MM.1S (cell line): ENCODE data around the gene TGFBR3L.
A peak's percentile ranks its signal among the peaks of the same experiment; 100 is the strongest.

Experiments
- DNase-seq: peaks from one replicate; pipeline ENCODE4 v3.0.0-alpha.2; 2015
- H2AFZ ChIP-seq: fragments of 300-600 bp; sonication (generic); 2 replicates; pipeline ENCODE4 v1.6.0; 2016; ENCODE audit warnings: antibody characterized with exemption, low read length
- H3F3A ChIP-seq: fragments of 300-600 bp; sonication (generic); 2 replicates; pipeline ENCODE4 v1.6.1; 2016; ENCODE audit warnings: mild to moderate bottlenecking, antibody characterized with exemption, low read length, moderate library complexity, mixed read lengths; ENCODE audit not compliant: insufficient read depth
- H3K27ac ChIP-seq: fragments of 300-600 bp; sonication (generic); 2 replicates; pipeline ENCODE4 v1.5.1; 2016; ENCODE audit warnings: mild to moderate bottlenecking, low read length
- H3K27me3 ChIP-seq: fragments of 300-600 bp; sonication (generic); replicated peaks from 2 replicates; pipeline ENCODE4 v1.6.0; 2016; ENCODE audit warnings: low read length; ENCODE audit not compliant: insufficient read depth
- H3K36me3 ChIP-seq: fragments of 300-600 bp; sonication (generic); replicated peaks from 2 replicates; pipeline ENCODE4 v1.6.1; 2016; ENCODE audit warnings: mild to moderate bottlenecking, low read length, mixed read lengths; ENCODE audit not compliant: insufficient read depth
- H3K4me1 ChIP-seq: fragments of 300-600 bp; sonication (generic); 2 replicates; pipeline ENCODE4 v1.6.1; 2016; ENCODE audit warnings: low read length, mixed read lengths
- H3K4me2 ChIP-seq: fragments of 300-600 bp; sonication (generic); 2 replicates; pipeline ENCODE4 v1.6.0; 2016; ENCODE audit warnings: low read depth, low read length
- H3K4me3 ChIP-seq: fragments of 300-600 bp; sonication (generic); 2 replicates; pipeline ENCODE4 v1.5.1; 2016; ENCODE audit warnings: low read length, mixed read lengths
- H3K79me2 ChIP-seq: fragments of 300-600 bp; sonication (generic); 2 replicates; pipeline ENCODE4 v1.6.1; 2016; ENCODE audit warnings: mixed run types, low read length, mixed read lengths
- H3K9ac ChIP-seq: fragments of 300-600 bp; sonication (generic); 2 replicates; pipeline ENCODE4 v1.6.1; 2016; ENCODE audit warnings: low read length, mixed read lengths
- H3K9me2 ChIP-seq: fragments of 300-600 bp; sonication (generic); replicated peaks from 2 replicates; pipeline ENCODE4 v1.6.1; 2016; ENCODE audit warnings: mild to moderate bottlenecking, low read length, mixed read lengths; ENCODE audit not compliant: insufficient read depth
- H3K9me3 ChIP-seq: fragments of 300-600 bp; sonication (generic); replicated peaks from 2 replicates; pipeline ENCODE4 v1.6.1; 2016; ENCODE audit warnings: mild to moderate bottlenecking, low read length, mixed read lengths; ENCODE audit not compliant: insufficient read depth
- H4K20me1 ChIP-seq: fragments of 300-600 bp; sonication (generic); 2 replicates; pipeline ENCODE4 v1.6.1; 2016; ENCODE audit warnings: mild to moderate bottlenecking, low read length, moderate library complexity, mixed read lengths; ENCODE audit not compliant: insufficient read depth
- CTCF ChIP-seq: fragments of 300-600 bp; sonication (generic); IDR thresholded peaks from 2 replicates; pipeline ENCODE4 v1.5.1; 2016; ENCODE audit warnings: antibody characterized with exemption, low read length, mixed read lengths
- EZH2 ChIP-seq: fragments of 300-600 bp; sonication (generic); optimal IDR thresholded peaks from 2 replicates; pipeline ENCODE3; 2017; ENCODE audit warnings: low read depth, mild to moderate bottlenecking, antibody characterized with exemption, low read length, mixed read lengths
- EZH2phosphoT487 ChIP-seq: fragments of 300-600 bp; sonication (generic); IDR thresholded peaks from 2 replicates; pipeline ENCODE4 v1.6.1; 2018; ENCODE audit warnings: antibody characterized with exemption, low read length

Gene TGFBR3L

DNA sequence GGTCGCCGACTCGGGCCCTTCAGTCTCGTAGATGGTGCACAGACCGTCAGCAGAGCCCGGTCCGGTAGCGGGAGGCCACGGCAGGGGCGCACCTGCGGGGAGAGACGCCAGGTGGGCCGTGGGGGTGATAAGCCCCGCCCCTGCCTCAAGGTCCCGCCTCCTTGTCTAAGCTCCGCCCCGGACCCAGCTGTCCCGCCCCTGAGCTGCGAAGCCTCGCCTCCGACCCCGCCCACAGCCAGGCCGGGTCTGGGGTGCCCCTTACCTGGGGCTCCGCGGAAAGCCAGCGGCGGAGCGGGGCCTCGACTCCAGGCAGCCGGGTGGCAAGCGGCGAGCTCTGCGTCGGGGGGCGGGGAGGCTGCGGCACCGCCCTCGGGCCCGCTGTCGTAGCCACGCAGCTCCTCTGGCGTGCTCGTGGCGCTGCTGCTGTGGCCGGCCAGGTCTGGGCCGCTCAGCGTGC, 45.1 kb upstream of the TGFBR3L start:
- peak overlapping the region; percentile 81 for H2AFZ ChIP-seq
- peaks cover 5% of the 10 kb centered on the region for H3K27me3 ChIP-seq
- peak overlapping the region; percentile 96 for H3K4me2 ChIP-seq
- H3K9ac ChIP-seq, result peak overlapping the region; percentile 51; the same call in 1 of the 2 replicates
- peak overlapping the region; percentile 59 for H3K4me3 ChIP-seq
- H3K27ac ChIP-seq, result peak overlapping the region; percentile 50; the same call in 1 of the 2 replicates
- H3F3A ChIP-seq, result peaks cover 12% of the 10 kb centered on the region
- H3K36me3 ChIP-seq, result no peaks in the 10 kb centered on the region
- TF ChIP-seq CTCF (peak; percentile 1; the same call in 1 of the 2 replicates), EZH2 (no peak)
- no peaks in the 10 kb centered on the region for H3K9me3 ChIP-seq
- H4K20me1 ChIP-seq, result no peaks in the 10 kb centered on the region
- H3K4me1 ChIP-seq, result peaks cover 21% of the 10 kb centered on the region
- DNase-seq, result peak; percentile 78
- H3K9me2 ChIP-seq, result no peaks in the 10 kb centered on the region
- H3K79me2 ChIP-seq, result no peaks in the 10 kb centered on the region

DNA sequence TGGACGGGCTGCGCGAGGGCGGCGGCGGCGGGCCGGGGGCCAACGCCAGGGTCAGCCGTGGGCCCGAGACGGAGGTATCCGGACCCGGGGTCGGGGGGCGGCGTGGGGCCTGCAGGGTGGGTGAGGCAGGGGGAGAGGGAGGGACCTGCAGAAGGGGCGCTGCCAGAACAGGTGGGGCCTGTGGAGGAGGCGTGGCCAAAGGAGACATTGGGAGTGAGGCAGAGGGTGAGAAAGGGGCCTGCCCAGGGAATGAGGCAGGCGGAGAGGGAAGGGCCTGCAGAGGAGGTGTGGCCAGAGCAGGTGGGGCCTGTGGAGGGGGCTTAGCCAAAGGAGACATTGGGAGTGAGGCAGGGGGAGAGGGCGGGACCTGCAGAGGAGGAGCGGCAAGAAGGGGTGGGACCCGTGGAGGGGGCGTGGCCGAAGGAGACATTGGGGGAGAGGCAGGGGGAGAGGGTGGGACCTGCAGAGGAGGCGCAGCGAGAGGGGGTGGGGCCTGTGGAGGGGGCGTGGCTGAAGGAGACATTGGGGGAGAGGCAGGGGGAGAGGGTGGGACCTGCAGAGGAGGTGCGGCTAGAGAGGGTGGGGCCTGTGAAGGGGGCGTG, 44.6 kb upstream of the TGFBR3L start:
- DNase-seq, result peak; percentile 56
- Histone ChIP-seq H3K9ac (no peak overlapping the region; the same call in 1 of the 2 replicates), H3K9me2 (no peaks in the 10 kb centered on the region), H2AFZ (peak overlapping the region; percentile 81), H3K27ac (no peak overlapping the region; the same call in 1 of the 2 replicates), H4K20me1 (no peaks in the 10 kb centered on the region), H3K4me1 (peaks cover 17% of the 10 kb centered on the region), H3K9me3 (no peaks in the 10 kb centered on the region), H3K4me2 (peak overlapping the region; percentile 96), H3K79me2 (no peaks in the 10 kb centered on the region), H3F3A (peaks cover 12% of the 10 kb centered on the region), H3K27me3 (peaks cover 10% of the 10 kb centered on the region), H3K4me3 (peak overlapping the region; percentile 59), H3K36me3 (no peaks in the 10 kb centered on the region)
- no peak for TF ChIP-seq EZH2
- no peak for TF ChIP-seq CTCF
- TF ChIP-seq EZH2phosphoT487, result no peak

DNA sequence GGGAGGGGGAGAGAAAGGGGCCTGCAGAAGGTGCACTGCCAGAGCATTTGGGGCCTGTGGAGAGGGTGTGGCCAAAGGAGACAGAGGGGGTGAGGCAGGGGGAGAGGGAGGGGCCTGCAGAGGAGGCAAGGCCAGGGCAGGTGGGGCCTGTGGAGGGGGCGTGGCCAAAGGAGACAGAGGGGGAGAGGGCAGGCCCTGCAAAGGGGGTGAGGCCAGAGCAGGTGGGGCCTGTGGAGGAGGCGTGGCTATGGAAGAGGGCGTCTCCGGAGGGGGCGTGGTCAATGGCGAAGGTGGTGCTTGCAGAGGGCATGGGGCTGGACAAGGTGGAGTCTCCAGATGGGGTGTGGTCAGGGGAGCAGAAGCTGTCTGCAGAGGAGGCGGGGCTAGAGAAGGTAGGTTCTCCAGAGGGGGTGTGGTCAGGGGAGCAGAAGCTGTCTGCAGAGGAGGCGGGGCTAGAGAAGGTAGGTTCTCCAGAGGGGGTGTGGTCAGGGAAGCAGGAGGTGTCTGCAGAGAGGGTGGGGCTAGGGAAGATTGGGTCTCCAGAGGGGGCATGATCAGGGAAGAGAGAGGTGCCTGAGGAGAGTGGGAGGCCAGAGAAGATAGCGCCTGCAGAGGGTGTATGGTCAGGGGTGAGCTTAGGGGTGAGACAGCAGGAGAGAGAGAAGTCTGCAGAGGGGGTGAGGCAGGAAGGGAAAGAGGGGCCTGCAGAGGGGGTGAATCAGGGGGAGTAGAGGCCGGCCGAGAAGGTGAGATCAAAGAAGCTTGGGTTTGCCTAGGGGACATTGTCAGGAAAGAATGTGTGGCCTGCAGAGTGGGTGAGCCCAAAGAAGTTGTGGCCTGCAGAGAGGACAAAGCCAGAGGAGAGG, 43.8 kb upstream of the TGFBR3L start:
- H3K9ac ChIP-seq, result no peak overlapping the region
- no peaks in the 10 kb centered on the region for H3K9me3 ChIP-seq
- no peaks in the 10 kb centered on the region for H3K36me3 ChIP-seq
- TF ChIP-seq EZH2phosphoT487 (no peak), CTCF (no peak), EZH2 (no peak)
- H3K4me2 ChIP-seq, result no peak overlapping the region
- H3K4me3 ChIP-seq, result no peak overlapping the region
- no peaks in the 10 kb centered on the region for H3K9me2 ChIP-seq
- H3F3A ChIP-seq, result peaks cover 12% of the 10 kb centered on the region
- H3K4me1 ChIP-seq, result peaks cover 11% of the 10 kb centered on the region; the same call in 1 of the 2 replicates
- H3K27me3 ChIP-seq, result peaks cover 17% of the 10 kb centered on the region
- no peaks in the 10 kb centered on the region for H3K79me2 ChIP-seq
- no peaks in the 10 kb centered on the region for H4K20me1 ChIP-seq
- peak; percentile 78 for DNase-seq
- H2AFZ ChIP-seq, result no peak overlapping the region
- no peak overlapping the region for H3K27ac ChIP-seq
